Measurements from ENCODE around the gene CASZ1.

CASZ1 gene

GRCh38 chr1:10768552-10768951 lies 27.9 kb downstream of the CASZ1 start:
- Histone ChIP-seq H2AFZ (no peak overlapping the region), H3K79me2 (no peaks in the 10 kb centered on the region), H3K9ac (no peak overlapping the region), H3K4me1 (no peaks in the 10 kb centered on the region), H3K9me3 (ENCODE audit: control insufficient read depth, low read length) (no peaks in the 10 kb centered on the region), H3K4me2 (ENCODE audit: low read length) (no peak overlapping the region), H3K27me3 (ENCODE audit: control insufficient read depth, insufficient read depth, low read length) (no peaks in the 10 kb centered on the region), H3K36me3 (ENCODE audit: control insufficient read depth, insufficient read depth, low read length) (no peaks in the 10 kb centered on the region), H3K4me3 (ENCODE audit: low read depth, low read length) (no peak overlapping the region), H3K27ac (no peak overlapping the region)
- no peak for TF ChIP-seq CTCF (IDR thresholded peaks at IDR 0.05)

GRCh38 chr1:10767282-10767681 lies 29.2 kb downstream of the CASZ1 start:
- TF ChIP-seq CTCF (IDR thresholded peaks at IDR 0.05), result no peak
- no peaks in the 10 kb centered on the region for H3K4me1 ChIP-seq
- H3K27me3 ChIP-seq (ENCODE audit: control insufficient read depth, insufficient read depth, low read length), result no peaks in the 10 kb centered on the region

GRCh38 chr1:10765734-10766478 lies 30.5 kb downstream of the CASZ1 start:
- H3K4me1 ChIP-seq, result no peaks in the 10 kb centered on the region
- H3K36me3 ChIP-seq (ENCODE audit: control insufficient read depth, insufficient read depth, low read length), result no peaks in the 10 kb centered on the region
- no peak overlapping the region for H3K27ac ChIP-seq
- no peak overlapping the region for H2AFZ ChIP-seq
- no peak for TF ChIP-seq CTCF (IDR thresholded peaks at IDR 0.05)
- H3K4me2 ChIP-seq (ENCODE audit: low read length), result no peak overlapping the region
- H3K79me2 ChIP-seq, result no peaks in the 10 kb centered on the region
- H3K27me3 ChIP-seq (ENCODE audit: control insufficient read depth, insufficient read depth, low read length), result no peaks in the 10 kb centered on the region
- no peak overlapping the region for H3K4me3 ChIP-seq (ENCODE audit: low read depth, low read length)
- H3K9ac ChIP-seq, result no peak overlapping the region
- H3K9me3 ChIP-seq (ENCODE audit: control insufficient read depth, low read length), result no peaks in the 10 kb centered on the region

More at GRCh38 chr1:10767282-10767681, 29.2 kb downstream of the CASZ1 start:
- H3K9ac ChIP-seq, result no peak overlapping the region
- H3K4me2 ChIP-seq (ENCODE audit: low read length), result no peak overlapping the region
- H2AFZ ChIP-seq, result no peak overlapping the region
- H3K27ac ChIP-seq, result no peak overlapping the region
- H3K9me3 ChIP-seq (ENCODE audit: control insufficient read depth, low read length), result no peaks in the 10 kb centered on the region
- H3K79me2 ChIP-seq, result no peaks in the 10 kb centered on the region
- H3K36me3 ChIP-seq (ENCODE audit: control insufficient read depth, insufficient read depth, low read length), result no peaks in the 10 kb centered on the region
- no peak overlapping the region for H3K4me3 ChIP-seq (ENCODE audit: low read depth, low read length)

- H3K4me1 ChIP-seq, result no peaks in the 10 kb centered on the region
- no peak for TF ChIP-seq CTCF (IDR thresholded peaks at IDR 0.05)
Observed at GRCh38 chr1:10765304-10765703, 31.1 kb downstream of the CASZ1 start.

GRCh38 chr1:10764296-10764798 lies 32.1 kb downstream of the CASZ1 start:
- Histone ChIP-seq H3K9ac (no peak overlapping the region), H3K79me2 (no peaks in the 10 kb centered on the region), H3K4me3 (ENCODE audit: low read depth, low read length) (no peak overlapping the region), H3K4me2 (ENCODE audit: low read length) (no peak overlapping the region), H2AFZ (no peak overlapping the region), H3K27me3 (ENCODE audit: control insufficient read depth, insufficient read depth, low read length) (no peaks in the 10 kb centered on the region), H3K27ac (no peak overlapping the region), H3K9me3 (ENCODE audit: control insufficient read depth, low read length) (no peaks in the 10 kb centered on the region), H3K36me3 (ENCODE audit: control insufficient read depth, insufficient read depth, low read length) (no peaks in the 10 kb centered on the region), H3K4me1 (no peaks in the 10 kb centered on the region)
- TF ChIP-seq CTCF (IDR thresholded peaks at IDR 0.05), result no peak

More at GRCh38 chr1:10765304-10765703, 31.1 kb downstream of the CASZ1 start:
- Histone ChIP-seq H3K9me3 (ENCODE audit: control insufficient read depth, low read length) (no peaks in the 10 kb centered on the region), H3K27ac (no peak overlapping the region), H3K79me2 (no peaks in the 10 kb centered on the region), H3K27me3 (ENCODE audit: control insufficient read depth, insufficient read depth, low read length) (no peaks in the 10 kb centered on the region), H3K9ac (no peak overlapping the region), H3K4me3 (ENCODE audit: low read depth, low read length) (no peak overlapping the region), H3K4me2 (ENCODE audit: low read length) (no peak overlapping the region), H2AFZ (no peak overlapping the region), H3K36me3 (ENCODE audit: control insufficient read depth, insufficient read depth, low read length) (no peaks in the 10 kb centered on the region)
